ENCODE data around the gene LILRB1.
"Not testable (repeated sequence)": the region's sequence is repeated elsewhere in the genome, so short reads cannot be mapped to it uniquely, and the experiment has no call there.

LILRB1 gene

GRCh38 chr19:54630262-54630661 lies at the start of gene LILRB1:
LILRB1 (plus strand) TSS chr19:54630484; CDS start chr19:54631074, 590 bp downstream.
- DNase-seq: not testable (repeated sequence)

- DNase-seq: no peak
Measured at GRCh38 chr19:54586397-54586796, 43.9 kb upstream of the LILRB1 start.

- no peak for DNase-seq
Measured at GRCh38 chr19:54587026-54587425, 43.3 kb upstream of the LILRB1 start.

GRCh38 chr19:54593445-54593844 lies 36.8 kb upstream of the LILRB1 start, which contains the start of gene LILRA1:
LILRA1 (plus strand) TSS chr19:54593632; CDS start chr19:54594245, 613 bp downstream.
- DNase-seq: not testable (repeated sequence)

- not testable (repeated sequence) for DNase-seq
Measured at GRCh38 chr19:54593931-54594626, 36.2 kb upstream of the LILRB1 start.

- DNase-seq: no peak
Measured at GRCh38 chr19:54594737-54595136, 35.5 kb upstream of the LILRB1 start.

- DNase-seq: not testable (repeated sequence)
Measured at GRCh38 chr19:54595680-54596436, 34.4 kb upstream of the LILRB1 start.

GRCh38 chr19:54600212-54600611 lies 30.1 kb upstream of the LILRB1 start:
- no peak for DNase-seq

- DNase-seq: no peak
Measured at GRCh38 chr19:54606230-54606629, 24.1 kb upstream of the LILRB1 start.

- no peak for DNase-seq
Measured at GRCh38 chr19:54606891-54607784, 23.1 kb upstream of the LILRB1 start.

GRCh38 chr19:54607785-54608150 lies 22.5 kb upstream of the LILRB1 start:
- no peak for DNase-seq

- no peak for DNase-seq
Measured at GRCh38 chr19:54608205-54608604, 22.1 kb upstream of the LILRB1 start.

- no peak for DNase-seq
Measured at GRCh38 chr19:54608792-54609191, 21.5 kb upstream of the LILRB1 start.

GRCh38 chr19:54609356-54609791 lies 20.9 kb upstream of the LILRB1 start:
- no peak for DNase-seq

- no peak for DNase-seq
Measured at GRCh38 chr19:54612428-54612827, 17.9 kb upstream of the LILRB1 start.

- no peak for DNase-seq
Measured at GRCh38 chr19:54614726-54615125, 15.6 kb upstream of the LILRB1 start.

GRCh38 chr19:54616057-54616456 lies 14.2 kb upstream of the LILRB1 start:
- DNase-seq: no peak

GRCh38 chr19:54616821-54617560 lies 13.3 kb upstream of the LILRB1 start:
- DNase-seq: no peak

- no peak for DNase-seq
Measured at GRCh38 chr19:54620464-54620863, 9.8 kb upstream of the LILRB1 start.

GRCh38 chr19:54622431-54622830 lies 7.9 kb upstream of the LILRB1 start:
- DNase-seq: no peak

GRCh38 chr19:54624234-54624633 lies 6.0 kb upstream of the LILRB1 start:
- DNase-seq: not testable (repeated sequence)
